GM13977 (cell line): ENCODE results near the gene RPL11.
"Not testable (repeated sequence)": the region's sequence is repeated elsewhere in the genome, so short reads cannot be mapped to it uniquely, and the experiment has no call there.

Experiments
- DNase-seq: peaks from one replicate; pipeline ENCODE4 v3.0.0; 2012; ENCODE audit warnings: low spot score
- in situ Hi-C: fragments of 300-500 bp; cut with MboI; formaldehyde crosslinking; loops from one replicate; pipeline ENCODE4 v1.12.0; 2022; ENCODE audit warnings: low sequenced_read_pairs, low pct_unique_long_range_greater_than_20kb, mixed read lengths, inconsistent platforms; ENCODE audit not compliant: unreplicated experiment
- TF ChIP-seq, protein P1 (sequence below): IDR thresholded peaks from 2 replicates; pipeline ENCODE4 v1.5.1; 2012; ENCODE audit warnings: mild to moderate bottlenecking, control low read depth; ENCODE audit not compliant: insufficient read depth; ENCODE audit errors: extremely low read depth, missing control alignments

Gene RPL11

DNA sequence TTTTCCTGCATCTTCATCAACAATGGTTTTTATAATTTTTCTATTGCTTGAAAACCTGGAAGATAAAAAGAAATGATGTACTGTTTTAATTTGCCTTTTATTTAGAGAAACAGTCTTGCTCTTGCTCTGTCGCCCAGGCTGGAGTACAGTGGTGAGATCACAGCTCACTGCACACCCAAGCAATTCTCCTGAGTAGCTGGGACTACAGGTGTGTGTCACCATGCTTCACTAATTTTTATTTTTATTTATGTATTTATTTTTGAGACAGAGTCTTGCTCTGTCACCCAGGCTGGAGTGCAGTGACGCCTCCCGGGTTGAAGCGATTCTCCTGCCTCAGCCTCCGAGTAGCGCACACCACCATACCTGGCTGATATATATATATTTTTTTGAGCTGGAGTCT, 43.0 kb upstream of the RPL11 start:
- TF ChIP-seq, protein P1, sequence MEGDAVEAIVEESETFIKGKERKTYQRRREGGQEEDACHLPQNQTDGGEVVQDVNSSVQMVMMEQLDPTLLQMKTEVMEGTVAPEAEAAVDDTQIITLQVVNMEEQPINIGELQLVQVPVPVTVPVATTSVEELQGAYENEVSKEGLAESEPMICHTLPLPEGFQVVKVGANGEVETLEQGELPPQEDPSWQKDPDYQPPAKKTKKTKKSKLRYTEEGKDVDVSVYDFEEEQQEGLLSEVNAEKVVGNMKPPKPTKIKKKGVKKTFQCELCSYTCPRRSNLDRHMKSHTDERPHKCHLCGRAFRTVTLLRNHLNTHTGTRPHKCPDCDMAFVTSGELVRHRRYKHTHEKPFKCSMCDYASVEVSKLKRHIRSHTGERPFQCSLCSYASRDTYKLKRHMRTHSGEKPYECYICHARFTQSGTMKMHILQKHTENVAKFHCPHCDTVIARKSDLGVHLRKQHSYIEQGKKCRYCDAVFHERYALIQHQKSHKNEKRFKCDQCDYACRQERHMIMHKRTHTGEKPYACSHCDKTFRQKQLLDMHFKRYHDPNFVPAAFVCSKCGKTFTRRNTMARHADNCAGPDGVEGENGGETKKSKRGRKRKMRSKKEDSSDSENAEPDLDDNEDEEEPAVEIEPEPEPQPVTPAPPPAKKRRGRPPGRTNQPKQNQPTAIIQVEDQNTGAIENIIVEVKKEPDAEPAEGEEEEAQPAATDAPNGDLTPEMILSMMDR = no peak
- DNase-seq = no peak
- in situ Hi-C loops = no loop called here

DNA sequence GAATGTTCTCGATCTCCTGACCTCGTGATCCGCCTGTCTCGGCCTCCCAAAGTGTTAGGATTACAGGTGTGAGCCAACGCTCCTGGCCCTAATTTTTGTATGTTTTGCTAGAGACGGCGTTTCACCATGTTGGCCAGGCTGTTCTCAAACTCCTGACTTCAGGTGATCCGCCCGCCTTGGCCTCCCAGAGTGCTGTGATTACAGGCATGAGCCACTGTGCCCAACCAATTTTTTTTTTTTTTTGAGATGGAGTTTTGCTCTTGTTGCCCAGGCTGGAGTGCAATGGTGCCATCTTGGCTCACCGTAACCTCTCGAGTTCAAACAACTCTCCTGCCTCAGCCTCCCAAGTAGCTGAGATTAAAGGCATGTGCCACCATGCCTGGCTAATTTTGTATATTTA, 42.4 kb upstream of the RPL11 start:
- in situ Hi-C loops, DNase-seq: not testable (repeated sequence)

DNA sequence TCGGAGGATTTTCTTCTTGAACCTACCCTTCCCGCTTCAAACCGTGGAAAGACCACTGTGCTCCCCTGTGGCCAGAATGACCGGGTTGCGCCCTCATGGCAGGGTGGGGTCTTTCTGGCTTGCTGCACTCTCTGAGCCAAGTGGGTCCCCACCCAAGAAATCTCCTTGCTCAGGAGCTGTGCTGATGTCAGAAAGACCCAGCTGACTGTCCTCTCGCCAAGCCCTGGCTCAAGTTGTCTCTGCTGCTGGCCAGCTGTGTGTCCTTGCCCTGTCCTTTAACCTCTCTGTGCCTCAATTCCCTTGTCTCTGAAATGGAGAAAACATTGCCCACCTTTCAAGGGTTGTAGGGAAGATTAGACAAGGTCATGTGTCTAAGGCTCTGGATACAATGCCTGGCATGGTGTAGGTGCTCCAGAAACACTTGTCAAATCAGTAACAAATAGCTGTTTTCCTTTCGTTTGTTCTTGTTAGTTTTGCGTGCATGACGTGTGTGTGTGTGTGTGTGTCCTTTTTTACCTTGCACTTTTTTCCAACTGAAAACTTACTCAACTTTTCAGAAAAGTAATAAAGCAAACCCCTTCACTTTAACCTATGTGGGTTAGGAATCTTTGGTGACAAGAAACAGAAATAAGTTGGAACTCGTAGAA, 41.1 kb upstream of the RPL11 start:
- in situ Hi-C loops = no loop called here
- no peak for DNase-seq
- TF ChIP-seq, protein P1 = no peak

DNA sequence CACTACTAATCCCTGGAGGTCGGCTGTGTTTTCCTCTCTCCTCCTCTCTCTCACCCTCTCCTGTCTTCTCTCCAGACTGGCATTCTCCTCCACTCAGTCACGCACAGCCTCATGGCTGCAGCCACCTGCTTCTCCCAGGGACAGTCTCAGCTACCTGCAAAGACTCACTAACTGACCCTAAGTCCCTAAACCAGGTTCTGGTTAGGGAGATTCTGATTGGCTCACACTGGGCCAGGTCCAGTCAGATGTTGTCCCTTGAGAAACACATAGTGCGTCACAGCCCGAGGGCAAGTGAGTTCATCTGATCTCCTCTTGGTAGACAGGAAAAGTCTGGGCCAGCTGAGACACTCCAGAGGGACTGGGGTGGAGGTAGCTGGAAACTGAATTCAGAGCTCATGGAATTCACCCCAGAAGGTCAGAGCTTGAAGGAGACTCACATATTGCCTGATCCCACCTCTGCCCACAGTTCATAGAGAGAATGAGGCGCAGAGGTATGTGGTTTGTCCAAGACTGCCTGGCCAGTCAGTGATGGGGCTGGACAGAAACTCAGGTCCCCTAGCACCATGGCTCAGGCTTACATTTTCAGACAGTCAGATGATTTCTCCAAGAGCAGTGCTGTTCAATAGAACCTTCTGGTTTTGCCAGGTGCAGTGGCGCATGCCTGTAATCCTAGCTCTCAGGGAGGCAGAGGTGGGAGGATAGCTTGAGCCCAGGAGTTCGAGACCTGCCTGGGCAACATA, 40.4 kb upstream of the RPL11 start:
- TF ChIP-seq, protein P1 = no peak
- in situ Hi-C loops = no loop called here

DNA sequence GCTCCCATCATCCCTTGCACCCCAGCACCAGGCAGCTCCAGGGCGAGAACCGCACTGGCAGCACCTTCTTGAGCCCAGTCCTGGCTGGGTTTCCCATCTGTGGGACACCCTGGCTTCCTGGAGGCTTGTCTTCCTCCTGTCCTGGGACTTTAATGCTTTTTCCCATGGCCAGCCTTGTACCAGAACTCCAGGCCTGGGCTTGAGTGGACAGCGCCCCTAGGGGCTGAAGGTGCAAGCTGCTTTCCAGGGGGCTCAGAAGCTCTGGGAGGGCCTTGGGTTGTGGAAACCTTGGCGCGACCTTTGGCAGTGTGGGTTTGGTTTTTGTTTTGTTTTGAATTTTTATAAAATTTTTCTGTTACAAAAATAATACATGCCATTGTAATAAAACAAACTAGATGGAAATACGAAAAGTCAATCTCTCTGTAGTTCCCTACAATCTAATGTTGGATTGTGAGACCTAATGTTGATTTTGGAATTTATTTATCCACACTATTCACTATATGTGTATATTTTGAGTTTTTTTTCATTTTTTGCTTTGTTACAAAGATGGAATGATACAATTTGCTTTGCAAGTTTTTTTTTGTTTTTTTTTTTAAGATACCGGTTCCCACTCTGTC, 33.8 kb upstream of the RPL11 start:
- in situ Hi-C loops = no loop called here
- DNase-seq = peak; percentile 58

More for the DNA sequence above, 40.4 kb upstream of the RPL11 start:
- DNase-seq = no peak

DNA sequence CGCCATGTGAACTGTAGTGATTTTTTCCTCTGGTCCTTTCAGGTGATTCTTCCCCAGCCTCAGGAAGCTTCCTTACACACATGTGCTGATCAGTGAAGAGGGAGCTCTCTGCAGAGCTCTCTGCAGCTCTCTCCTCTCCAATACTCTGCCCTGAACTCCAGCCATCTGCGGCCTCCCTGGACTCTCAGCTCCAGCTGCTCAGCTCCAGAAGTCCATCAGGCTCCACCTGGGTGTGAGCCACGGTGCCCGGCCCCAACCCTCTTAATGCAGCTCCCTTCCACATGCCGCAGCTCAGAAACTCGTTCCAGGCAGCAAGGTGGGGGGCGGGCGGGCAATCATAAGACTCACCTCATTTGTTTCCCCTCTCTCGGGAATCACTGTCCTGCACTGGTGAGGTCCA, 30.9 kb upstream of the RPL11 start:
- in situ Hi-C loops = no loop called here
- TF ChIP-seq, protein P1 = no peak
- no peak for DNase-seq

More for the DNA sequence above, 33.8 kb upstream of the RPL11 start:
- TF ChIP-seq, protein P1 = peak; percentile 86

DNA sequence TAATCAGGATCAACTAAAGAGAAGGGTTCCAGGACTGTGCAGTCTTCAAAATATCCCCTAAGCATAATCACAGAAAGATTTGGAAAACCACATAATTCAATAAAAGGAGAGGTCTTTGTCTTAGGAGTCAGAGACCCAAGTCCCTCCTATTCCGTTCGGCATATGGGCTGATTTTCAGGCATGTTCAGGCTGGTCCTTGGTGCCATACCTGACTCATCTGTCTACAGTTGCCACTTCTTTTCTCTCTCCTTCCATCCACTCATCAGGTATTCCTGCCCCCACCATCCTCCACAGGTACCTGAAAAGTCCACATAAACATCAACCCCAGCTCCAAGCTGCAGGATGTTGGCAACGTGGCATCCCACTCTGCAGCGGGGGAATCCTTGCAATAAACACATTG, 29.7 kb upstream of the RPL11 start:
- in situ Hi-C loops = no loop called here
- DNase-seq = no peak
- TF ChIP-seq, protein P1 = no peak
